HG03558 (cell line): ENCODE results near the gene ADAMTS8.

Experiments used
- ATAC-seq: cut with Tn5 transposase; IDR thresholded peaks from one replicate; pipeline ENCODE4 v1.9.1; 2021; ENCODE audit warnings: moderate number of reproducible peaks; ENCODE audit not compliant: unreplicated experiment; ENCODE audit errors: extremely low read depth

The ADAMTS8 gene, protein sequence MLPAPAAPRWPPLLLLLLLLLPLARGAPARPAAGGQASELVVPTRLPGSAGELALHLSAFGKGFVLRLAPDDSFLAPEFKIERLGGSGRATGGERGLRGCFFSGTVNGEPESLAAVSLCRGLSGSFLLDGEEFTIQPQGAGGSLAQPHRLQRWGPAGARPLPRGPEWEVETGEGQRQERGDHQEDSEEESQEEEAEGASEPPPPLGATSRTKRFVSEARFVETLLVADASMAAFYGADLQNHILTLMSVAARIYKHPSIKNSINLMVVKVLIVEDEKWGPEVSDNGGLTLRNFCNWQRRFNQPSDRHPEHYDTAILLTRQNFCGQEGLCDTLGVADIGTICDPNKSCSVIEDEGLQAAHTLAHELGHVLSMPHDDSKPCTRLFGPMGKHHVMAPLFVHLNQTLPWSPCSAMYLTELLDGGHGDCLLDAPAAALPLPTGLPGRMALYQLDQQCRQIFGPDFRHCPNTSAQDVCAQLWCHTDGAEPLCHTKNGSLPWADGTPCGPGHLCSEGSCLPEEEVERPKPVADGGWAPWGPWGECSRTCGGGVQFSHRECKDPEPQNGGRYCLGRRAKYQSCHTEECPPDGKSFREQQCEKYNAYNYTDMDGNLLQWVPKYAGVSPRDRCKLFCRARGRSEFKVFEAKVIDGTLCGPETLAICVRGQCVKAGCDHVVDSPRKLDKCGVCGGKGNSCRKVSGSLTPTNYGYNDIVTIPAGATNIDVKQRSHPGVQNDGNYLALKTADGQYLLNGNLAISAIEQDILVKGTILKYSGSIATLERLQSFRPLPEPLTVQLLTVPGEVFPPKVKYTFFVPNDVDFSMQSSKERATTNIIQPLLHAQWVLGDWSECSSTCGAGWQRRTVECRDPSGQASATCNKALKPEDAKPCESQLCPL

DNA sequence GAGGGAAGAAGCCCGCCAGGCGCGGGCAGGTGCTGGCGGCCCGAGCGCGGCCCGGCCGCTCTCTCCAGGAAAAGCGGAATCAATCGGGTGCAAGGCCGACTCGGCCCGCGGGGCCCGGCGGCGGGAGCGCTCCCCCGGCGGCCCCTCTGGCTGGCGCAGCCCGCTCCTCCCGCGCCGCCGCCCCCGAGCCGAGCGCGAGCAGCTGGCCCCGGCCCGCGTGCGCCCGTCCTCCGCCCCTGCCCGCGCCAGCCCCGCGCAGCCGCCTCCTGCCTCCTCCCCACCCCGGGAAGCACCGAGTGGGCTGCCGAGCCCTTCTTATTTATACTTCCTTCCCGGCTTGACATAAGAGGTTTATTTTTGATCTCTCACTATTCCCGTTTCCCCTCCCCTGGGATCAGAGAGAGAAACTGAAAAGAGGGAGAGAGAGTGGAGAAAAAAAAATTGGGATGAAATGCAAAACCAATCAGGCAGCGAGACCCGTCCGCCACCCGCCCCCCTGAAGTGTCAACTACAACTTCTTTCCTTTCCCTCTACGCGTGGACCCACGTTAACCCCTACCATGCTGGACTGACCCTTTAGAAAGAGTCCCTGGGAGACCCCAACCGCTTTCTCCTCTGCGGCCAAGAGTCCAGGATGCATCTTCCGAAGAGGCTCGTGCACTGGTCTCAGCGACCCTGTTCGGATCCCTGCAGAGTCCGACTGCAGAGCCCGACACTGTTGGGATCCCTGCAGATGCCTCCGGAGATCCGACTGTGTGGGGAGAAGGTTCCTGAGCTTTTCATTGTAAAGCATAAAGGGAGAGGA, at the start of gene ADAMTS8:
TSS of gene ADAMTS8 (minus strand) at position 294 of the 804 bp plus-strand sequence. CDS start 323 bp downstream, outside the sequence.
- ATAC-seq, result no peak

DNA sequence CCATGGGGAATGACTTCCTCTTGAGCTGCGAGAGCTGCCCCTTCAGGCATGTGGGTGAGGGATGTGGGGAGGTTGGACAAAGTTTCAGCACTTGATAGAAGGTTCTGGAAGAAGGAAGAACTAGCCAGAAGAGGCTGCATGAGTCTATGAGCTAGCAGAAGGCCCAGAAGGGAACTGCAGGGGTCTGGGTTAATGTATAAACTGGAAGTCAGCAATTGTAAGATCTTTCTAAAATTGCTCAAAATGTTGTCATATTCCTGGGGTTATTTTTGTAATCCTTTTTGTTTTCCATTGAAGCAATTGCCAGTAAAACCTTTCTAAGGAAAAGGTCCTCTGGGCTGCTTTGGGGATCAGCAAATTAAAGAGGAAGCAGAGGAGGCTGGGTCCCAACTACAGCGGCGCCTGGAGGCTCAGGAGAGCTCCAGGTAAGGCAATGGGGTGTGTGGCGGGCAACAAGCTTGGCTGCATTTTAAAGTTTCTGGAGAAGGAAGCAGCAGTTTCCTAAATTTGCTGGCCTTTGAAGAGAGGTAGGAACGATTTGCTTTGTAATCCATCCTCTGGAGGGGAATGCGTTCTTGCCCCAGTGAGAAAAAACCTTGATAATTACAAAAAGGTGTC, 49.3 kb upstream of the ADAMTS8 start:
- no peak for ATAC-seq

DNA sequence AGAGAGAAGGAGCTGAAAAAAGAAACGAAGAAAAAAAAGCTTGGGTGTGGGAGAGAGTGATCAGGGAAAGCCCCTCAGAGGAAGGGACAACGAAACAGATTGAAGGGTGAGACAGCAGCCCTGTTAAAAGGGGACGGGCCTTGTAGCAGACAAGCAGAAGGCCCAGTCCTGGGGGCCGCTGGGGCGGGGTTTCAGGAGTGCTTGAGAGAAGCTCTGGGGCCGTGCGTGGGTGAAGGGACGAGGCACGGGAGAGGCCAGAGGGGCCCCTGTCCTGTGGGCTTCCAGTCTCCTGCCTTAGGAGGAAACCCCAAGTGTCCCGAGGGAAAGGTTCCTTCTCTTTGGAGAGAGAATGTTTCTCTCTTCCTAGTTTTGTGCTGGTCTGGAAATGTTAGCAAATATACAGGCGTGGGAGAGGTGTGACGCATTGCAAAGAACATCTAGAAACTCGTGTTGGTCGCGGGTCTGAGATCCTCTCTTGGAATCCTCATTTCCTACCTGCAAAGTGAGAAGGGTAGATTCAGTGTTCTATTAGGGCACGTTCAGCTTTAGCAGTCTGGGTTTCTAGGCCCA, 48.6 kb upstream of the ADAMTS8 start:
- no peak for ATAC-seq

DNA sequence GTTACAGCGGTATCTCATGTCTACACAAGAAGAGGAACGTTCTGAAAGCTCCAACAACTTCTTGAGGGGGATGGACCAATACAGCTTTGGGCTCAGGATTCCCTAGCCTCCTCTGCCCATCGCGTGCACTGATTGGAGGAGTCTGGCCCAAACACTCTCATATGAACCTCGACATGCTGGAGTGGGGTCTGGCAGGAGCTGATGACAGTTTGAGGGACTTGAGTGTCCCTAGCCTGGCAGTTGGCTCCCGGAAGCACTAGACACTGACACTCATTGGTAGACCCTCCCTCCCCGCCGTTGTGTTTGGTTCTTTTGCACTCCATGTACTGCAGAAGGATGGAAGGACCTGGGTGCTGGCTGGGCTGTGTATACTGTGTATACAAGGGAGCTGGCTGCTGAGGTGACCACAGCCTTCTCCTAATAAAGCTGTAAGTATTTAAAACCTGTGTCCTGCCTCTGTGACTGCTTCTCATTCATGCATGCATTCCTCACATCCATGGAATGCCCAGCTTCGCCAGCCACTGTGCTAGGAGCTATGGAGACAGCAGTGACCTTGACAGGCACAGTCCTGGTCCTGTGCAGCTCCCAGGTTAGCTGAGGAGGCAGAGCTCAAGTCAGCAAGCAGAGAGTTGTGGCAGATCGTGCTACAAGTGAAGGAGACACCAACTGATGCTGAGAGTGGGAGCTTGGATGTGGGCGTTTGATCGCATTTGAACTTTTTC, 48.0 kb upstream of the ADAMTS8 start:
- no peak for ATAC-seq

DNA sequence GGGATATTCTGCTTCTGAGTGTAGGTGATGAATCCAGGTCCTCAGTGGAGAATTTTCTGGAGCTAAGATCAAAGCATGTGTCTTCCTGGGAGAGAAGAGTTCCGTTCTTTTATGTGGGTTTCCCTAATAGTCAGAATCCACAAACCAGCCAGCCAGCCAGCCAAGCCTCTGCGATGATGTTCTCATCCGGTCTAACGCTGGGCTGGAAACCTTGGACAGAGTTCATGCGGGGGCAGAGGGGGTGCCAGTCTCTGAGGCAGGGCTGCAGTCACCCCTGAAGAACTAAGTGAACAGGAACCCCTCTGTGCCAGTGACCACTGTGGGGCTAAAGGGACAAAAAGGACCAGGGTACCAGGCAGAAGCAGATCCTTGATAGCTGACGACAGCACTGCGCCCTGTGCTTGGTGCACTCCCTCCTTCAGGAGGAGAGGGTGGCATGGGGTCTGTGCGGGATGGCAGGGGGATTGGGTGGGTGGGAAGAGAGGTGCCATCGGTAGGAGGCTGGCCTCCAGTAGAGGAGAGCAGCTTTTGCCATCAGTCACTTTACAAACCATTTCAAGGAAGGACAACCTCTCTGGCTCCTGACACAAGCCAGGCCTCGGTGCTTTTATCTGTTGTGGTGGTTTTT, 47.1 kb upstream of the ADAMTS8 start:
- no peak for ATAC-seq

DNA sequence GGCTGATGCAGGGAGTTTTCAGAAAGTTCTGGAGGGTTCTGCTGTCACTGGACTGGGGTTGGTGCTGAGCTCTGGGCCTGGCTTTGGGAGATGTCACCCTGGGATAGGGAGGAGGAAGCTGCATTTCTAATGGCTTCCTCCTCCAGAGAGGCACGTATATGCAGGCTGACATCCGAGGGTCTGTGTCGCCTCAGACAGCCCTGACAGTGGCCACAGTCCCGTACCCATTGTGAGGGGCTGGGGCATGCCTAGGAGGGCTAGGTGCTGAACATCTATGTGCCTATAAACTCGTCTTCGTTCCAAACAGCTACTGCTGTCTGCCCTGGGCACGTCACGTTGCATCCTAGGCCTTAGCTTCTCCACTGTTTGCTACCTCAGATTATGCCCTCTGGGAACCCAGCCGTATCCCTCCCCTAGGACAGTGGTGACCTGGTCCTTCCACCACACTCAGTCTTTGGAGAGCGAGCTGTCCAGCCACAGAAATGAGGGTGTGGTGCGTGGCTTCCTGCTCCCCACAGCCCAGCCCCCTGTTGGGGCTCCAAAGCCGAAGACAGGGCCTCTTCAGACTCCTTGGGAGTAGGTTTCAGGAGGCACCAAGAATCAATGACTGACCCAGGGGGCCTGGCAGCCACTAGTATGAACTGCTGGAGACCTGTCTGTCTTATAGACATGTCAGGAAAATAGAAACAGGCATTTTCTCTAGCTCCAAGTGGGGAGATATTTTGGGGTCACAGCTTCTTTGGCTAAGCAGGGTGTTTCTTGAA, 46.4 kb upstream of the ADAMTS8 start:
- ATAC-seq, result no peak

DNA sequence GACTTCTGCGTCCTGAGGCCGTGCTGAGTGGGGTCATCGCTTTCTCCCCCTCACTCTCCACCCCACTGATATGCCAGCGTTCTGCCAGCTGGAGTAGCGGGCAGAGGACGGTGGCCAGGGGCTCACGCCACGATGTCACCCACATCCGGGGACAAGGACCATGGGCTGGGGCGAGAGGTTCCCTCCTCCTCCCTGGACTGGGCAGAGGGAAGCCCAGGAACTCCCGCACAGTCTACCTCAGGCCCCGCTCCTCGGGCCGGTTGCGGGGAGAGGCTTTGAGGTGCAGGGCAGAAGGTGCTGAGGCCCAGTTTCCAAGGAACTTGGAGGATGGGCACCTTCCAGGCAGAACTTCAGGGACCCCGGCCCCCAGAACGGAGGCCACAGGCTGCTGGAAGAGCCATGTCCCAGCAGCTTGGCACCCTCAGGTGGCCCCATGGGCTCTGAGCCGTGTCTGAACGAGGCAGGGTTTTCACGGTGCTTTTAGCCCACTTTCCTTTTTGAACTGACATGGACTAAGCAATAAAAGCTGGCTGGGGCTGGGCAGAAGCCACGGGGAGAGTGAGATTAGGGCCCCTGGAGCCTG, 45.5 kb upstream of the ADAMTS8 start:
- no peak for ATAC-seq

DNA sequence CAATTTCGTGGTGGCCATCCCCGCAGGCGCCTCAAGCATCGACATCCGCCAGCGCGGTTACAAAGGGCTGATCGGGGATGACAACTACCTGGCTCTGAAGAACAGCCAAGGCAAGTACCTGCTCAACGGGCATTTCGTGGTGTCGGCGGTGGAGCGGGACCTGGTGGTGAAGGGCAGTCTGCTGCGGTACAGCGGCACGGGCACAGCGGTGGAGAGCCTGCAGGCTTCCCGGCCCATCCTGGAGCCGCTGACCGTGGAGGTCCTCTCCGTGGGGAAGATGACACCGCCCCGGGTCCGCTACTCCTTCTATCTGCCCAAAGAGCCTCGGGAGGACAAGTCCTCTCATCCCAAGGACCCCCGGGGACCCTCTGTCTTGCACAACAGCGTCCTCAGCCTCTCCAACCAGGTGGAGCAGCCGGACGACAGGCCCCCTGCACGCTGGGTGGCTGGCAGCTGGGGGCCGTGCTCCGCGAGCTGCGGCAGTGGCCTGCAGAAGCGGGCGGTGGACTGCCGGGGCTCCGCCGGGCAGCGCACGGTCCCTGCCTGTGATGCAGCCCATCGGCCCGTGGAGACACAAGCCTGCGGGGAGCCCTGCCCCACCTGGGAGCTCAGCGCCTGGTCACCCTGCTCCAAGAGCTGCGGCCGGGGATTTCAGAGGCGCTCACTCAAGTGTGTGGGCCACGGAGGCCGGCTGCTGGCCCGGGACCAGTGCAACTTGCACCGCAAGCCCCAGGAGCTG, 44.8 kb upstream of the ADAMTS8 start:
- ATAC-seq, result no peak

DNA sequence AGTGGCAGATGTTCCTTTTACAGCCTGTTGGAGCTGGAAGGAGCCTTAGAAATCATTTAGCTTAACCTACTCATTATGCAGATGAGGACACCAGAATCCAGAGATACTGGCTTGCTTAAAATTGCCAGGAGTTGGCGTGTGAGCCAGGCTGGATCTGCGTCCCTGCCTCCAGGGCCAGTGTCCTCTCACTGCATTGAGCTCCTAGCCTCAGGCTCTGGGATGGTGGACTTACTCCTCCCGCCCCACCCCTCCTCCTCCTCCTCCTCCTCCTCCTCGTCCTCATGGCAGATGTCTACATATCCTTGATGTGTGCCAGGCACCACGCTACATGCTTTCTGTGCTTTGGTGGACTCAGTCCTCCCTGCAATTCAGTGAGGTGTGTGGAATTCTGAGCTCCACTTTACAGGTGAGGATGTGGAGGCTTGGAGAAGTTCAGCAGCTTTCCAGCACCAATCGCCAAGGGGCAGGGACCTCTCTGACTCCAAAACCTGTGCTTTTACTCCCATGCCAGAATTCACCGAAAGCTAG, 44.1 kb upstream of the ADAMTS8 start:
- ATAC-seq, result no peak

DNA sequence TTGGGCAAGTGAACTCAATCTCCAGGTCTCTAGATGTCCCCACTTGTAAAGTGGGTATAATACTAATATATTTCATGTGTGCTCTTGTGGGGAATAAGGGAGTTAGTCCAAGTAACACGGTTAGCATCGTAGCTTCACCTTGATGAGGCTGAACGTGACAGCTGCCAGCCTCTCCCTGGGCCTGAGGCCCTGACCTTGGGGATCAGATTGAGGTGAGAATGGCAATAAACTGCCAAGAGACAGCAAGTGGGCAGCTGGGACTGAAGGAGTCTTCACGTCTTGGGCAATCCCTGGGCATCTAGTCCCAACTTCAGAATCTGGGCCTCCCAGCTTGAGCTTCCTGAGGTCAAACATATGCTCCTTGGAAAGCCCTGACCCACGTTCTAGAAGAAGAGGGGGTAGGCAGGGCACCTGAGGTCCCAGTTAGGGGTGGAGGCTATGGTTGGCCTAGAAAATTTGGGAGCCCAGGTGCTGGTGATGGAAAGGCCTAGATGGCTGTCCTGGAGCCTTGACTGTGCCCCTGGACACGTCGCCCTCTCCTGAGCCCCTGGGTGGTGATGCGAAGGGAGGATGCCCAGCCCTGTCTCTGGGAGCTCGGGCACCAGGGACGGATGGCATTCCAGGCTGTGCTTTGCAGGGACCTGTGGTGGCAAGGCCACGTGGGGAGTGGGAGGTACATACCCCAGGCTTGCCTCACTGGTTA, 43.5 kb upstream of the ADAMTS8 start:
- ATAC-seq, result no peak

DNA sequence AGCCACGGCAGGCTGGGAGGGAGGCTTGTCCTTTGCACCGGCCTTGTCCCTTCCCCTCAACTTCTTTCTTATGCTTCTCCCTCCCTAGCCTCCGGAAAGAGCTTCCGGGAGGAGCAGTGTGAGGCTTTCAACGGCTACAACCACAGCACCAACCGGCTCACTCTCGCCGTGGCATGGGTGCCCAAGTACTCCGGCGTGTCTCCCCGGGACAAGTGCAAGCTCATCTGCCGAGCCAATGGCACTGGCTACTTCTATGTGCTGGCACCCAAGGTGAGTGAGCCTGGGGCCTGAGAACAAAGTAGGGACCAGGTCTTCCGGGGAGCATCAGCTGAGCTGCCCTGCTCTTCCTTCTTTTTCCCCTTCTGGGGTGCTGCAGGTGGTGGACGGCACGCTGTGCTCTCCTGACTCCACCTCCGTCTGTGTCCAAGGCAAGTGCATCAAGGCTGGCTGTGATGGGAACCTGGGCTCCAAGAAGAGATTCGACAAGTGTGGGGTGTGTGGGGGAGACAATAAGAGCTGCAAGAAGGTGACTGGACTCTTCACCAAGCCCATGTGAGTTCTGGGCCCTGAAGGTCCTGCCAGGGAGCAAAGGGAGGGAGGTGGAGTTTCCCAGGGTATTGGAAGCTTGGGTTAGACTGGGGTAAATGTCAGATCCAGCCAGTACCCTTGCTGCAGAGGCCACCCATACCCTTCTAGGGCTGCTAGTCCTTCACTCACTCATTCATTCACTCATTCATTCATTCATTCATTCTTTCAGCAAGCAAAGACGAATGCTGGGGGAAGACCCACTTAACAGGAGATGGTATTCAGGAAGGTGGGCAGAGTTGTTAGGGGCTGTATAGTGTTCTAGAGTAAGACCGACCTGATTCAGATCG, 42.7 kb upstream of the ADAMTS8 start:
- no peak for ATAC-seq

DNA sequence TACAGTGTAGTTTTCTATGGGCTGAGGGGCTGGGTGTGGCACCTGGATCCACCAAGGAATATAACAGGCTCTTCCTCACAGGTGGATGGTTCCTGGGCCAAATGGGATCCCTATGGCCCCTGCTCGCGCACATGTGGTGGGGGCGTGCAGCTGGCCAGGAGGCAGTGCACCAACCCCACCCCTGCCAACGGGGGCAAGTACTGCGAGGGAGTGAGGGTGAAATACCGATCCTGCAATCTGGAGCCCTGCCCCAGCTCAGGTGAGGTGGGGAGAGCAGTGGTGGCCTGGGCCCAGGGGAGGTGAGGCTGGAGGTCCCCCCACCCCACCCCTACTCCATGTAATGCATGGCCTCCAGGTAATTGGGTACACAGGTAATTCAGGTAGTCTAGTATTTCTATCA, 40.8 kb upstream of the ADAMTS8 start:
- ATAC-seq, result no peak

DNA sequence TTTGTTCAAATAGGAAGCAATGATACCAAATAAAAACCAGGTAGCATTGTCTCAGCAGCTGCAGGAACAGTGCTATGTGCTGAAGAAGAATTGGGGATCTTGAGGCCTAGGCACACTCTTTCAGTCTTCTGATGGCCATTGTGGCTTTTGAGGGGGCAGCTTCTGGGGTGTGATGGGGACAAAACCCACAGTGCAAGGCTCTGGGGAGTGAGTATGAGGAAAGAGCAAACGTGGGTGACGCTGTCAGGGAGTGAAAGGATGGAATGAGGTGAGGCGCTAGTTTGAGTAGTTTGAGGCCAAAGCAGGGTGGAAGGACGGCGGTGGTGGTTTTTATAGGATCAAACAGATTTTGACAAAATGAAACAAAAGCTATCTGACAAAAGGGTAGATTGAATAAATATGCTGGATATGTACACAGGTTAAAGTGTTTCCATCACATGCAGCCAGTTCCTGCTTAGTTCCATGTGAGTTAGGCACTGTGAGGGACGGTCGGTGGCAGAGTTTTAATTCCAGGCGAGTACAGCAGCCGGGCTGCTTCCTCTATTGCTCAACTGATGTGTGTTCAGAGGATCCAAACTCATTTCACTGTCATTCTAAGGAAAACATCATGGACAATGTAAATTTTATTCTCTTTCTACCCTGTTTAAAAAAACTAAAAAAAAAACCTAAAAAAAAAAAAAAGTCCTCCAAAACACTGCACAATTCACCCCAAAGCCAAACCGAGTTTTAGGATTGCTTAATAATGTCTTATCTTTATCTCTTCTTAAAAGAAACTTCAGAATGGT, 38.9 kb upstream of the ADAMTS8 start:
- no peak for ATAC-seq

DNA sequence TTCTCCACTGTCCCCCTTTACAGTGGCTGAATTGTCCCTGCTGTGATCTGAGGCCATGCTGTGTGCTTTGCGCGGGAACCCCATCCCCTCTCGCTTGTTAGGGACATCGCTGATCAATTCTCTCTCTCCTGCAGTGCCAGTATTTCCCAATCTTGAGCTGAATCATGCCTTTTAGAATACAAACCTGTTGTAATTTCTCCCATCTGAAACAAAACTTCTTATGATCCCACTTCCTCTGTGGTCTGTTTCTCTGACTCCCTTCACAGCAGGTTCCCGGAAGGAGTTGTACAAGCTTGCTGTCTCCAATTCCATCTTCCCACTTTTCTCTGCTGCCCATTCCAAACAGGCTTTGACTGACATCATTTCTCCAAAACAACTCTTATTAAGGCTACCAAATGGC, 36.9 kb upstream of the ADAMTS8 start:
- ATAC-seq, result no peak
